ENCODE data around the gene TLK1.

GRCh38 chr2:171102802-171103201, 57.9 kb downstream of the TLK1 start:
- TF ChIP-seq CTCF (IDR thresholded peaks at IDR 0.05): no peak
- TF ChIP-seq POLR2A (IDR thresholded peaks at IDR 0.05): no peak
- TF ChIP-seq POLR2AphosphoS5 (IDR thresholded peaks at IDR 0.05; ENCODE audit: insufficient read depth in 1 of 2, low read depth in 1 of 2): no peak
